ENCODE measurements around the gene AATK.

Gene AATK

GRCh38 chr17:81102352-81102751, 63.7 kb downstream of the AATK start:
- no peaks in the 10 kb centered on the region for H3K27me3 ChIP-seq (ENCODE audit: insufficient read depth, poor library complexity, severe bottlenecking)
- no peak for DNase-seq (ENCODE audit: low read depth in 1 of 2, low spot score in 1 of 2)
- TF ChIP-seq GABPA (IDR thresholded peaks at IDR 0.05; ENCODE audit: low read depth), result no peak
- TF ChIP-seq SPI1 (IDR thresholded peaks at IDR 0.05; ENCODE audit: borderline replicate concordance, low read depth), result no peak
- TF ChIP-seq CTCF (IDR thresholded peaks at IDR 0.05; ENCODE audit: insufficient read depth, low read length), result no peak
- TF ChIP-seq POLR2AphosphoS5 (IDR thresholded peaks at IDR 0.05; ENCODE audit: low read depth), result no peak
- no peak for TF ChIP-seq REST (IDR thresholded peaks at IDR 0.05; ENCODE audit: insufficient replicate concordance, low read depth)

GRCh38 chr17:81101614-81102306, 64.3 kb downstream of the AATK start:
- no peaks in the 10 kb centered on the region for H3K27me3 ChIP-seq (ENCODE audit: insufficient read depth, poor library complexity, severe bottlenecking)
- DNase-seq (ENCODE audit: low read depth in 1 of 2, low spot score in 1 of 2), result peak; percentile 71 to 84

More at GRCh38 chr17:81102352-81102751, 63.7 kb downstream of the AATK start:
- Histone ChIP-seq H3K4me3 (replicated peaks; ENCODE audit: insufficient read depth, low read length) (no peak overlapping the region), H3K27ac (replicated peaks) (no peak overlapping the region)

More at GRCh38 chr17:81101614-81102306, 64.3 kb downstream of the AATK start:
- no peak for TF ChIP-seq SPI1 (IDR thresholded peaks at IDR 0.05; ENCODE audit: borderline replicate concordance, low read depth)
- TF ChIP-seq CTCF (IDR thresholded peaks at IDR 0.05; ENCODE audit: insufficient read depth, low read length), result peak; percentile 100
- TF ChIP-seq GABPA (IDR thresholded peaks at IDR 0.05; ENCODE audit: low read depth), result no peak
- no peak for TF ChIP-seq POLR2AphosphoS5 (IDR thresholded peaks at IDR 0.05; ENCODE audit: low read depth)
- TF ChIP-seq REST (IDR thresholded peaks at IDR 0.05; ENCODE audit: insufficient replicate concordance, low read depth), result no peak
- Histone ChIP-seq H3K4me3 (replicated peaks; ENCODE audit: insufficient read depth, low read length) (no peak overlapping the region), H3K27ac (replicated peaks) (no peak overlapping the region)
